ENCODE data around the gene CHRM1. TPM values are rescaled to one million over a fixed set of nuclear protein-coding genes. Genes with fewer than 3 reads are reported as not detected.

Gene CHRM1
- total and polyA plus RNA-seq, 4 donors = 0.38 to 1.5 (median 1.2) TPM

DNA sequence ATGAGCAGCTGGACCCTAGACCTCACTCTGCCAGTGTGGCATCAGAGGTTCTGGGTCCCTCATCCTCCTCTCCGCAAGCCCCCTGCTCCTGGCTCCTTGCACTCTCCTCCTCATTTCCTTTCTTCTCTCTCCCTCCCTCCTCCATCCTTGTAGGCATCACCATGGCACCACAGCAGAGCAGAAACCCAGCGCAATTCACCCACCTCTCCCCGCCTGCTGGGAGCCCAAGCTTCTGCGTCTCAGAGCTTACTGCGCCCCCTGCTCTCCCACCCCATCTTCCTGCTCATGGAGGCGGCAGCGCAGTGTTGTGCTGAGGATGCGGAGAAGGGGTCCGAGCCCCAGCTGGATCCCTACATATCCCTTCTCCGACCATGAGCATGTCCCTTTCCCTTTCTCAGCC lies 1.7 kb downstream of the CHRM1 start:
- ATAC-seq (ENCODE audit: insufficient read depth, low FRiP score) (no peak), DNase-seq (no peak)
- Histone ChIP-seq H3K27ac (ENCODE audit: low read depth in 1 of 2, low read length in 1 of 2) (no peak overlapping the region), H3K36me3 (ENCODE audit: control insufficient read depth in 4 of 4, insufficient read depth in 4 of 4, low read length in 4 of 4) (no peaks in the 10 kb centered on the region), H3K4me3 (no peak overlapping the region), H3K9ac (ENCODE audit: insufficient read depth in 1 of 2, low read length in 2 of 2) (no peak overlapping the region), H3K27me3 (ENCODE audit: control insufficient read depth in 3 of 3, insufficient read depth in 3 of 3, low read length in 2 of 3) (peaks cover 0 to 41% (median 35%) of the 10 kb centered on the region in 3 donors), H3K9me3 (ENCODE audit: control insufficient read depth in 4 of 4, insufficient read depth in 3 of 4, low read length in 3 of 4) (no peaks in the 10 kb centered on the region), H3K4me1 (ENCODE audit: control insufficient read depth in 5 of 5, insufficient read depth in 5 of 5, low read length in 5 of 5) (peaks cover 0 to 27% (median 15%) of the 10 kb centered on the region in 5 donors)
- WGBS, 2 donors = 91 to 94% methylated on average over 10 of the region's 10 CpGs
- TF ChIP-seq, protein P1, sequence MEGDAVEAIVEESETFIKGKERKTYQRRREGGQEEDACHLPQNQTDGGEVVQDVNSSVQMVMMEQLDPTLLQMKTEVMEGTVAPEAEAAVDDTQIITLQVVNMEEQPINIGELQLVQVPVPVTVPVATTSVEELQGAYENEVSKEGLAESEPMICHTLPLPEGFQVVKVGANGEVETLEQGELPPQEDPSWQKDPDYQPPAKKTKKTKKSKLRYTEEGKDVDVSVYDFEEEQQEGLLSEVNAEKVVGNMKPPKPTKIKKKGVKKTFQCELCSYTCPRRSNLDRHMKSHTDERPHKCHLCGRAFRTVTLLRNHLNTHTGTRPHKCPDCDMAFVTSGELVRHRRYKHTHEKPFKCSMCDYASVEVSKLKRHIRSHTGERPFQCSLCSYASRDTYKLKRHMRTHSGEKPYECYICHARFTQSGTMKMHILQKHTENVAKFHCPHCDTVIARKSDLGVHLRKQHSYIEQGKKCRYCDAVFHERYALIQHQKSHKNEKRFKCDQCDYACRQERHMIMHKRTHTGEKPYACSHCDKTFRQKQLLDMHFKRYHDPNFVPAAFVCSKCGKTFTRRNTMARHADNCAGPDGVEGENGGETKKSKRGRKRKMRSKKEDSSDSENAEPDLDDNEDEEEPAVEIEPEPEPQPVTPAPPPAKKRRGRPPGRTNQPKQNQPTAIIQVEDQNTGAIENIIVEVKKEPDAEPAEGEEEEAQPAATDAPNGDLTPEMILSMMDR (IDR thresholded peaks at IDR 0.05; ENCODE audit: control extremely low read depth, extremely low read depth) = no peak

DNA sequence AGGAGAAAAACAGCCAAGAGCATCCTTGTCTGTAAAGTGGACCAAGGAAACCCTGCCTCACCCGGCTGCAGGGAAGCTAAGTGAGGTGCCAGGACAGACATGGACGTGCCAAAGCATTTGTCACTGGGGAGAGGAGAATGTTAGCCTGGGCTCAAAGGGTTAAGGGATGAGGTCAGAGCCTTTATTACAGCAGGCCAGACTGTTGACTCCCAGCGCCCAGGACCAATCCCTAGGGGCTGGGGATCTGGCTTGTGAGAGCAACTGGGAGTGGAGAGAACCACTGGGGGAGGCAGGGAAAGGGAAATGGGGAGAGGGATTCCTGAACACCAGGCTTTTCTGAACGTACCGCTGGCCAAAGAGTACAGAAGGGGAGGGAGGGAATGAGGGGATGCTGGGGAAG lies 2.6 kb downstream of the CHRM1 start:
- ATAC-seq (ENCODE audit: insufficient read depth, low FRiP score) (no peak), DNase-seq (no peak)
- H3K36me3 ChIP-seq (ENCODE audit: control insufficient read depth in 4 of 4, insufficient read depth in 4 of 4, low read length in 4 of 4) = no peaks in the 10 kb centered on the region
- H3K27me3 ChIP-seq (ENCODE audit: control insufficient read depth in 3 of 3, insufficient read depth in 3 of 3, low read length in 2 of 3) = peaks cover 0 to 33% (median 26%) of the 10 kb centered on the region in 3 donors
- H3K4me1 ChIP-seq (ENCODE audit: control insufficient read depth in 5 of 5, insufficient read depth in 5 of 5, low read length in 5 of 5) = peaks cover 0 to 23% (median 13%) of the 10 kb centered on the region in 5 donors
- WGBS, 2 donors = 57 to 68% methylated on average over 5 of the region's 5 CpGs
- no peak overlapping the region for H3K4me3 ChIP-seq
- no peaks in the 10 kb centered on the region for H3K9me3 ChIP-seq (ENCODE audit: control insufficient read depth in 4 of 4, insufficient read depth in 3 of 4, low read length in 3 of 4)
- no peak overlapping the region for H3K9ac ChIP-seq (ENCODE audit: insufficient read depth in 1 of 2, low read length in 2 of 2)
- TF ChIP-seq, protein P1 (IDR thresholded peaks at IDR 0.05; ENCODE audit: control extremely low read depth, extremely low read depth) = no peak
- H3K27ac ChIP-seq (ENCODE audit: low read depth in 1 of 2, low read length in 1 of 2) = no peak overlapping the region

DNA sequence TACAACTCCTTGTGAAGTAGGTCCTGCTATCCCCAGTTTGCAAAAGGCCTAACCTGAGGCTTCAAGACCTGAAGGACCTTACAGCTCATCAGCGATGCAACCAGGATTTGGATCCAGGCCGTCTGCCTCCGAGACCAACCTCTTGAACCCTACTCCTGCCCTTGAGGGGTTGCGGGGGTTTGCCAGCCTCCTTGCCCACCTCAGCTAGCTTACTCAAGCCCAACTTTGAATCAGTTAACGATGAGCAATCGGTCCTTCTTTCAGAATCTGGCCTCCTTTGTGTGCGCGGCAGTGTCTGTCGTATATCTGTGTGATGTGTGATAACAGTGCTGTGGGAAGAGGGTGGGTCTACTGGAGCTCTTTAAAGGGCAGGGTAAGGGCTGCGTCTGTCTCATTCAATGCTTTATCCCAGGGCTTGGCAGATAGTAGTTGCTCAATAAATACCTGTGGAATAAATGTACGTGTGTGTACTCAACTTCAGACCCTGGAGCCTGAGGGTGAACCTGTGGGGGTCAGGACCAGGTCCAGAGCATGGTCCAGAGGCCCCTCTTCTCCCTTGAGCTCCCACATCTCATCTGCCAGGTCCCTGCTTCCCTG lies 3.2 kb downstream of the CHRM1 start:
- ATAC-seq (ENCODE audit: insufficient read depth, low FRiP score) (no peak), DNase-seq (no peak)
- peaks cover 0 to 27% (median 21%) of the 10 kb centered on the region in 3 donors for H3K27me3 ChIP-seq (ENCODE audit: control insufficient read depth in 3 of 3, insufficient read depth in 3 of 3, low read length in 2 of 3)
- H3K36me3 ChIP-seq (ENCODE audit: control insufficient read depth in 4 of 4, insufficient read depth in 4 of 4, low read length in 4 of 4) = no peaks in the 10 kb centered on the region
- 86 to 91% methylated on average over 11 of the region's 11 CpGs for WGBS, 2 donors
- peaks cover 0 to 18% (median 11%) of the 10 kb centered on the region in 5 donors for H3K4me1 ChIP-seq (ENCODE audit: control insufficient read depth in 5 of 5, insufficient read depth in 5 of 5, low read length in 5 of 5)
- TF ChIP-seq, protein P1 (IDR thresholded peaks at IDR 0.05; ENCODE audit: control extremely low read depth, extremely low read depth) = no peak
- H3K9ac ChIP-seq (ENCODE audit: insufficient read depth in 1 of 2, low read length in 2 of 2) = no peak overlapping the region
- H3K27ac ChIP-seq (ENCODE audit: low read depth in 1 of 2, low read length in 1 of 2) = no peak overlapping the region
- no peak overlapping the region for H3K4me3 ChIP-seq
- no peaks in the 10 kb centered on the region for H3K9me3 ChIP-seq (ENCODE audit: control insufficient read depth in 4 of 4, insufficient read depth in 3 of 4, low read length in 3 of 4)

DNA sequence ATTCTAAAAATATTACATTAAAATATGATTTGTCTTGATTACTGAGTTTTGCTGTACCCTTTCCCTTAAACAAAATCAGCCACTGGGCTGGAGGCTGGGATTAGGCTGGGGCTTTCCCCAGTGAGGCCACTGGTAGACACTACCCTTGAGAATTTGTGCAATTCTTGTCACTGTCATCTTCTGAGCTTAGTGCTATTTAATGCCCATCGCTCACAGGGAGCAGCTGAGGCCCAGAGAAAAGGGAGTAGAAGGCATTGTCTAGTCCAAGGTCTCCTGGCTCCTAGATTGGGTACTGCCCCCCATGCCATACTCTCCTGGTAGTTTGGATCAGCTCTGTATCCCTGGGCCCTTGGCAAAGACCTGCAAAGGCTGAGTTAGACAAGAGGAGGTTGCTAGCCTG lies 6.7 kb downstream of the CHRM1 start:
- no peak overlapping the region for H3K9ac ChIP-seq (ENCODE audit: insufficient read depth in 1 of 2, low read length in 2 of 2)
- H3K4me3 ChIP-seq = no peak overlapping the region
- TF ChIP-seq, protein P1 (IDR thresholded peaks at IDR 0.05; ENCODE audit: control extremely low read depth, extremely low read depth) = no peak
- peaks cover 0 to 6% (median 5%) of the 10 kb centered on the region in 3 donors for H3K27me3 ChIP-seq (ENCODE audit: control insufficient read depth in 3 of 3, insufficient read depth in 3 of 3, low read length in 2 of 3)
- no peak overlapping the region for H3K27ac ChIP-seq (ENCODE audit: low read depth in 1 of 2, low read length in 1 of 2)
- peaks cover 0 to 17% (median 0%) of the 10 kb centered on the region in 5 donors for H3K4me1 ChIP-seq (ENCODE audit: control insufficient read depth in 5 of 5, insufficient read depth in 5 of 5, low read length in 5 of 5)
- ATAC-seq (ENCODE audit: insufficient read depth, low FRiP score) = no peak
- H3K9me3 ChIP-seq (ENCODE audit: control insufficient read depth in 4 of 4, insufficient read depth in 3 of 4, low read length in 3 of 4) = no peaks in the 10 kb centered on the region
- no peaks in the 10 kb centered on the region for H3K36me3 ChIP-seq (ENCODE audit: control insufficient read depth in 4 of 4, insufficient read depth in 4 of 4, low read length in 4 of 4)
- no peak for DNase-seq
- 93 to 95% methylated on average over 1 of the region's 1 CpG for WGBS, 2 donors

Data from lung (tissue), 12 donors.